ENCODE measurements around the gene CSMD2.
"Not testable (repeated sequence)": the region's sequence is repeated elsewhere in the genome, so short reads cannot be mapped to it uniquely, and the experiment has no call there.

Gene CSMD2

GRCh38 chr1:34050709-34051485 is 114.1 kb downstream of the CSMD2 start:
- no peak for DNase-seq

GRCh38 chr1:34049994-34050393 is 115.0 kb downstream of the CSMD2 start:
- DNase-seq = no peak

DNA sequence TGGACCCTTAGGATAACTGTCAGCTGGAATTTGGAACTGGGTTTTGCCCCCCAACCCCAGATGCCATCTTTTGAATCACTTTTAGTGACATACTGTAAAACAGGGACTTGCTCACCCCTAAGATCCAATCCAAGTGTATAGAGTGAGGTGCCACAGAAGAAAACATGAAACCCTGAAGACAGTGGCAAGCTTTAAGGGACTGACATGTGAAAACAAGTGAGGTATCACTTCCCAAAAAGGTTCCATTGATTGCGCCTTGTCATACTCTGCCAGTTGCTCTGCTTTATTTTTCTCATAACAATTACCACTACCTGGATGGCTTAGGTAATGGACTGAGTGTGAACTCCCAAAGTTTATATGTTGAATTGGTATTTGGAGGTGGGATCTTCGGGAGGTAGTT is 115.6 kb downstream of the CSMD2 start:
- DNase-seq = no peak

DNA sequence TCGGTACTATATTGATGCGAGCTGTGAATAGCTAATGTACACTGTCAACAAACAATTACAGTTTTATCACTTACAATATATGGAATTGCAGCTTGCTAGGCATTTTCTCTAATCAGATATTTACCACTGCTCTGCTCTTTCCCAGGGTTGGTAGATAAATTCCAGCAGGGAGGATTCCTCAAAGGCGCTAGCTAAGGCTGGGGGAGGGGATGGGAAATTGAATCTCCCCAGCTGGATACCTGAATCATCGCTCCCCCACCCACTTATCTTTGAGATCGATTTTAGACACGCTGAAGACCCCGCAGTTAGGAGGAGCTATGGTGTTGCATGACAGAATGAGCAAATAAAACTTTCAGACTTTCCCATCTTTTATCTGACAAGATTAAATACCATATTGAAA is 127.2 kb downstream of the CSMD2 start:
- DNase-seq = no peak

GRCh38 chr1:34037109-34037508 is 127.9 kb downstream of the CSMD2 start:
- no peak for DNase-seq

- no peak for DNase-seq
Measured at GRCh38 chr1:34034036-34034435, 131.0 kb downstream of the CSMD2 start.

DNA sequence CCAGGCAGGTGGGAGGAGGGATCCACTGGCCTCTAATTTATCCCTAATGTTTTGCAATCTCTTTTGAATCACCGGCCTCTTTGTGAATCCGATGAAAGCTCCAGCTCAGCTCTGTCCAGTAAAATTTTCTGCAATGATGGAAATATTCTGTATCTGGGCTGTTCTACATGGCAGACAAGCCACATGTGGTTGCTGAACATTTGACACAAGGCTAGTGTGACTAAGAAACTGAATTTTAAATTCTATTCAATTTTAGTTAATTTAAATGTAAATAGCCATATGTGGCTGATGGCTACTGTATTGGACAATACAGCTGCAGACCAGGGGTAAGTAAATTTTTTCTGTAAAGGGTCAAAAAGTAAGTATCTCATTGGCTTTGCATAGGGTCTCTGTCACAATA is 135.1 kb downstream of the CSMD2 start:
- DNase-seq = no peak

DNA sequence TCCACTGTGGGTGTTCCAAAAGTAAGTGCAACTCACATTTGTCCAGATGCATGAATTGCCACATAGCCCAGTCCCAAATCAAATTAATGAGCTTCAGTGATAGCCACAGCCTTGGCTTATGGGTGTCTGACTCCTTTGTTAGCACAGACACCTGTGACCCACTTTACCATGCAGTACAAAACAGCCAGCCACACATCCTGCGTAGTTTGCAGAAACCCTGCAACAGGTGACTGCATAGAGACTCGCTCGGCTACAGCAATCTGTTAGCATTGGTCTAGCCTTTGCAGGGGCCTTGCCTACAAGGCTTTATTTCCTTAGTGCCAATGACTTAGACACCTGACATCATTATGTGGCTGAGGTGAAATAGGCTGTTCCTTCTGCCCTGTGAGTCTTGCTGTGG is 135.5 kb downstream of the CSMD2 start:
- DNase-seq = no peak

DNA sequence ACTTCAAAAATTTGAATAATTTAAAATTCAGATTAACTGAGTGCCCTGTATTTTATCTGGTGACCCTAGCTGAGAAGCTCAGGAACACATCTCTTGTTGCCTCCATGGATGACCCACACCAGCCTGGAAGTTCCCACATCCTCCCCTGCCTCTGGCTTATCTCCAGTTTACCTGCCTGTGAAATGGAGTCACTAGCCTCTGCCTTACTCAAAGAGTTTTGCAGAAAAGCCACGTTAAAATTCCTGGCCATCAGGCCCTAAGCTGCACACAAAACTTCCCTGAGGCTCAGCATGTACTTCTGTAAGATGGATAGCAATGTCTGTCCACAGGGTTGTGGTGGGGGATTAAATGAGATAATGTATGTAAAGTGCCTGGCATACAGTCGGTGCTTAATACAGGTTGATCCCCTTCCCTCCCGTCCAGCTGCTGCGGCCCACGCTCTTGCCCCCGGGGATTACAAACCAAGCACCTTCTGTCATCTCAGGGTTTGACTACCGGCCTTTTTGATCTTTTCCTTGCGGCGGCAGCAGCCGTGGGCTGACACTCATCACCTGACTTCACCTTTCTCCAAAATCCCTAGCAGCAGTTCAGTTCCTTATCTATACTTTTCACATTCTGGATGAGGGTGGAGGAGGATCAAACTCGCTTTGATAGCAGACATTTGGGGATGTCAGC is 136.5 kb downstream of the CSMD2 start:
- DNase-seq = no peak

- no peak for DNase-seq
Measured at GRCh38 chr1:34025675-34026074, 139.4 kb downstream of the CSMD2 start.

GRCh38 chr1:34024485-34024884 is 140.5 kb downstream of the CSMD2 start:
- no peak for DNase-seq

DNA sequence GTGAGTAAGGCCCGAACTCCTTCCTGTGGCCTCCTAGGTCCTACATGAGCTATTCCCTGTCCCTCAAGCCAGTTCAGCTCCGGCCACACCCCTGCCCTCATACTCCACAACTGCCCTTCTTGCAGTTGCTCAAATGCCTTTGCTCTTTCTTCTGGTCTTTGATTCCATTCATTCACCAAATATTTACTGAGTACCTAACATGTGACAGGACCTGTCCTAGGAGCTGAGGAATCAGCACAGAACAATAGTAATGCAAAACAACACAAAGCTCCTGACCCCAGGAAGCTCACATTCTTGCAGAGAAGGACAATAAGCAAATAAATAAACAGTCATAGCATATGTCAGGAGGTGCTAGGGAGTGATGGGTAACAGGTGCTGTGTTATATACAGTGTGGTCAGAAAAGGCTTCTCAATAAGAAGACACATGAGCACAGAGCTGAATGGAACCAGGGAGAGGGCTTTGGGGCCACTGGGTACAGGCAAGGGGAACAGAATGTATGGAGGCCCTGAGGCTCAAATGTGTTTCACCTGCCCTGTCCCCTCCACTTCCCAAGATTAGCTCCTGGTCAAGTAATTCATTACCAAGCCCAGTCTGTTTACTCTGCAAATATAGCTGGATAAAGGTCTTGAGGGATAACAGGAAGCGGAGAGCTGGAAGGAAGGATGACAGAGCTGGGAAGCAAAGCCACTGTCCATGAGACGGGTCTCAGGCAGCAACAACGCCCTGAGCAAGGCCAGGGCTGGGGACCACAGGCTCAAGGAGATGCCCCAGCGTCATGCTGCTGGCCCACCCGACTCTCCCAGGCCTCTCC is 145.1 kb downstream of the CSMD2 start:
- DNase-seq = no peak

GRCh38 chr1:34018285-34018684 is 146.7 kb downstream of the CSMD2 start:
- no peak for DNase-seq

GRCh38 chr1:34016281-34016680 is 148.7 kb downstream of the CSMD2 start:
- not testable (repeated sequence) for DNase-seq

- DNase-seq = no peak
Measured at GRCh38 chr1:34013958-34014737, 150.9 kb downstream of the CSMD2 start.

DNA sequence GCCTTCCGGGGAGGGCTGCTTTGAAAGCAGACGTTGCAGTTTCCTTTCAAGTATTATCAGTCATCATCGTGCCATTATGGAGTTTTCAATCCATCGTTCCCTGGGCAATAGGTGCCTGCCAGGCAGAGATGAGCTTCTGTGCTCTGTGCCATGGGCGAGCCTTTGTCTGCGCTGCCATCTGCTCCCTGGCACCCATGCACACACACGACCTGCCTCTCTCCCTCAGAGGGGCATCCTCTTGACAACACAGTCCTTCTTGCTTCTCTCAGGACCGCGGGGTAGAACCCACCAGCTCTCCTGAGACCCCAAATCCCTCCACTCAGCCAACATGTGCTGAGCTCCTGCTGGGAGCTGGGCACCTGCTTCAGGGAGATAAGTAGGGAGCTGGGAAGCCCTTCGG is 151.9 kb downstream of the CSMD2 start:
- DNase-seq = no peak

GRCh38 chr1:34009340-34009985 is 155.6 kb downstream of the CSMD2 start:
- no peak for DNase-seq

DNA sequence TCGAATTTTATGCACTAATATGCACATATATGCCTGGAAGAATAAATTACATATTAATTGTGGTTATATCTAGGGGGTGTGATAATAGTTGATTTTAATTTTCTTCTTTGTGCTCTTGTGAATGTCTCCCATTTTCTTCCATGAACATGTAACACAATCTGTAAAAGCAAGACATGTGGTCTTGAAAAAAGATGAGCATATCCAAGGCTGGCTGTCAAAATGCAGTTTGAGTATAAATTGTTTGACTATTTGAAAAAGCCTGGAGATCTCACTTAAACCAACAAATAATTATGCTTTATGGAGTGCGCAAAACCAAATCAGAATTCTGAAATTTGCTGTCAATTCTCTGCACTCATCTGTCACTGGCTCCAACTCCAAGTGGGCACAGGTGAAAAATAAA is 157.3 kb downstream of the CSMD2 start:
- no peak for DNase-seq

DNA sequence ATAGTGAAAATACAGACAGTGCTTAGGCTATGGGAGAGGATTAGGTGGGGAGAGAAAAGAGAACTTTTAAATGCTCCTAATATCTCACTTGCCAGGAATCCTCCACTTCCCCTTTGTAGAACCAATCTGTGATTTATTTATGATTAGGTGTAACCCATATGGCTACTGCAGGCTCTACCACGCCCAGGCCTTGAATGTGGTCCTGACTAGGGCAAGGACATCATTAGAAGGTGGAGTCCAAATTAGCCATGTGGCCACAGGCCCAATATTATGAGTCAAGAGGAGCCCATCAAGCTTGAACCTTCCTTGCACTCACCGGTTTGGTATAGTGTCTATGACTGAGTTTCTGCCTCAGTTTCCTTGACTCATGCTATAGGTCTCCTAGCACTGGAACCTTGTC is 159.7 kb downstream of the CSMD2 start:
- DNase-seq = no peak

DNA sequence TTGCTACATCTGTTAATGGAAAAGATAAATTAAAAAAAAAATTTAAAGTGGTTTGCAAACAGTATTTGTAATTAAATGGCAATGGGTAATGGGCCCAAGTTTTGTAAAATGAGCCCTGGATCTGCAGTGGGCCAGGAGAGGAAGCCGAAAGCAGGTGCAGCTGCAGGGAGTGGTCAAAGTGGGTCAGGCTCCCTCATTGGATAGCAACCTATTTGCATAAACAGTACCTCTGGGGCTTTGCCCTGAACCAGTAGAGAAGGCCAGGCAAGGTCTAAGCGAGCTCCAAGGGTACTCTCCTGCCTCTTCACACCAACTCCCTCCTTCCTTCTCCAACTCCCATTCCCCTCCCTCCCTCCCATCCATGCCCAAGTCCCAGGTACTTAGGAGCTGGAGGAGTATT is 162.2 kb downstream of the CSMD2 start:
- no peak for DNase-seq

GRCh38 chr1:33997127-33998036 is 167.6 kb downstream of the CSMD2 start:
- DNase-seq = no peak

Data from NCI-H345 (cell line).